ENCODE measurements around the gene FBXW8.

FBXW8 gene

DNA sequence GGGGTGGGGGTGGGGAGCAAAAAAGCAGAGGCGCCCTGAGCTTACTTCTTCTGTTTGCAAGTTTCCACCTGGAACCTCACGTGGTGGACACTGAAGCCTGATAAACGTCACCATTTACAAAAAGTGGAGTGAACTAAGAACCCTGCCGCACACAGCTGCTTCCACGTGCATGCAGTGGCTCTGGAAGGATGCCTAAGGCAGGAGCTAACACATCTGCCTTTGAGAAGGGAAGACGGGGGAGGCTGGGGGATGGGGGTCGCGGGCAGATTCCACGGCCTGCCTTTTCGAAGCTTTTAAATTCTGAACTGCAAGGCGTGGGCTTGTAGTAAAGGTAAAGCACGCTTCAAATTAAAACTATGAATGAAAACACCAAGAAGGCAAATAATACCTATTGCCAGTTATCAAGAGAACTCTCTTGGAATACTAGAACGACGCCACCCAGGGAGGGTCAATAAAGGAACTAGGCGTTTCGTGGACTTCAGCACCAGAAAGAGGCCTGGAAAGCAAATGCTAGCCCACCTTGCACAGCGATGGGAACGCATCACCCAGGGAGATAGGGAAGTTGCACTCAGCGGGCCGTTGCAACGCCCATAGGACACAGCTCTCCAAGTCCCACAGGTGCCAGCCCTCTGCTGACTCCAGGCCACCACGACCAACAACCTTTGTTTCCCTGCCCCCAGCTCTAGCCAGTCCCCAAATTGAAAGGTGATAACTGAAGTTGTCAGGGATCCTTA lies 126.7 kb downstream of the FBXW8 start:
- DNase-seq (ENCODE audit: low spot score), result no peak

DNA sequence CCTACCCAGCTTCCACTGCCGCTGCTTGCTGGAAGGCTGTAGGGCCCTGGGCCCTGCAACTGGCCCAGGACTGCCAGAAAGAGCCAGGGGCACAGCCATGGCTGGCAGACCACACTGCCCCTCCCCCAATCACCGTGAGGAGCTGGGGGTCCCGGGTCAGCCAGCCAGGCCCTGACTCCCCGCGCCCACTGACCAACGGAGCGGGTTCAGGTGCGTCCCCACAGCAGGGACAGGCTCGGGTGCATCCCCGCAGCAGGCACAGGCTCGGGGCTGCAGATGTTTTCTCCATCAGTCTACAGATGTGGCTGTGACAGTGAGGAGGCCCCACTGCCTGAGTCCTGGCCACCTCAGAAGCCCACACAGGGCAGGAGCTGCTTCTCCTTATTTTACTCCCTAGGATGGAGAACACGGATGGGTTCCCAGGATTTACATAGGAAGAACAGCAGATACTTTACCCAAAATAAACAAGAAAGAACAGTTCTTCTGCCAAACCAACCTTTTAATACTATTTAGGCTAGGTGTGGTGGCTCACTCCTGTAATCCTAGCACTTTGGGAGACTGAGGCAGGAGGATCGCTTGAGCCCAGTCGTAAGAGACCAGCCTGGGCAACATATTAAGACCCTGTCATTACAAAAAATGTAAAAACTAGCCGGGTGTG lies 127.4 kb downstream of the FBXW8 start:
- DNase-seq (ENCODE audit: low spot score), result no peak

DNA sequence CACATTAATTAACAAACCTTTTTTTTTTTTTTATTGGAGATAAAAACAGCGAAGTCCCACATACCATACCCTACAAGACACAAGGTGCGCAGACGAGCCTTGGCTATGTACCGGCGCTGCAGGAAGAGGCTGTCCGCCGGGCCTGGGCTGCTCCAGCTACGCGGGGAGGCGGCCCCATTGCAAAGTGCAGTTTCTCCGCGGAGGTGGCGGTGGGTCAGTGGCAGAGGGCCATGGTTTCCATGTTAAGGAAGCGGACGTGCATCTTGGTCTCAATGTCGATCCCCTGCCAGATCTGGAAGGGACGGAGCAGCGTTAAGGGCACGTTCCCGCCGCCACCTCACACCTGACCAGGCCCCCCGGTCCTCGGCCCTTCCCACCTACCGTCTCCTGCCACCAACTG lies 128.2 kb downstream of the FBXW8 start:
- DNase-seq (ENCODE audit: low spot score), result no peak

DNA sequence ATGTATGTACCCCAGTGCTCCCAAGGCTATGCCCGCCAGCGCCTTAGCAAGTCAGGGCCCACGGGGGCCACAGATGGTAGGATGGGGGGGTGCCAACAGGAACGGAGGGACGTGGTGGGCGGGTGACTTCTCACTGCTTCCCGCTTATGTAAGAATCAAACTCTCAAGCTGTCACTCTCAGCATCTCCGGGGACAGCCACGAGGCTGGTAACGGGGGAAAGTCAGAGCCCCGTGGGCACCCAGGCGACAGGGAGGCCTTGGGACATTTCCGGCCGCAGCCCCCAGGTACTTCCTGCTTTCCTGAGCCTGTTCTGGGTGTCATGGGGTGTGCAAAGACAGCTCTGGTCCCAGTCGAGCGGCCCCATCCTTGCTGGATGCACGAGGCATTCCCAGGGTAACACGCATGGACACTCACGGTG lies 129.2 kb downstream of the FBXW8 start:
- DNase-seq (ENCODE audit: low spot score), result no peak

DNA sequence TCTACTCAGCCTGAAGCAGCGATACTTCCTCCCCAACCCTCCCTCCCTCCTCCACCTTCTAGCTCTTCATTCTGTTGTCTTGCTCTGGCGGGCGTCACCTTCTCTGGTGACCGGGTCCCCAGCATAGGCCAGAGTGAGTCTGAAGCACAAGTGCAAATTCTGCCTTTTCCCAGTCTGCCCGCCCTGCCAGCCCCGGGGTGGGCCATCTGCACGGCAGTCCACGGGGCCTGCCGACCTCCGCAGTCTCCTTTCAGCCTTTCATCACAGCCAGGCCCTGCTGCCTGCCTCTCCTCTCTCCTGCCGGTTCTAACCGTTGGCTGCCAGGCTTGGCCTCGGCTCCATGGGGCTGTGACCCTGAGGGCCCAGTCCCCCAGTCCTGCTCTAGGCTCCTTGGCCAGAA lies 129.7 kb downstream of the FBXW8 start:
- no peak for DNase-seq (ENCODE audit: low spot score)

DNA sequence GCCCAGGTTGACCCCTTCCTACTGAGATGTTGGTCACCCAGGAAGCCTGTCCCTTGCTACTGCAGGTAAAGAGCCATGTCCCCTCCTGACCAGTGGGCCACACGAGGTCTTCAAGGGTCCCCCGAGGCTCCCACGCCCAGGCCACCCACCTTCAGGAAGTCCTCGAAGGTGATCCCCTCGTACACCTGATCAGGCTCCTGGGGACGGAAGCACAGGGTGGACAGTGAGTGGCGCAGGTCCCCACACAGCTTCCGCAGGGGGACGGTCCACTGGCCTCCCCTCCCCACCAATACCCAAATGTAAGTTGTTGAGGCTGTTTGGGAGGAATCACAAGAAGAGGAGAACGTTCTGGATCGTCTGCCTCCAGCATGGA lies 131.0 kb downstream of the FBXW8 start:
- no peak for DNase-seq (ENCODE audit: low spot score)

DNA sequence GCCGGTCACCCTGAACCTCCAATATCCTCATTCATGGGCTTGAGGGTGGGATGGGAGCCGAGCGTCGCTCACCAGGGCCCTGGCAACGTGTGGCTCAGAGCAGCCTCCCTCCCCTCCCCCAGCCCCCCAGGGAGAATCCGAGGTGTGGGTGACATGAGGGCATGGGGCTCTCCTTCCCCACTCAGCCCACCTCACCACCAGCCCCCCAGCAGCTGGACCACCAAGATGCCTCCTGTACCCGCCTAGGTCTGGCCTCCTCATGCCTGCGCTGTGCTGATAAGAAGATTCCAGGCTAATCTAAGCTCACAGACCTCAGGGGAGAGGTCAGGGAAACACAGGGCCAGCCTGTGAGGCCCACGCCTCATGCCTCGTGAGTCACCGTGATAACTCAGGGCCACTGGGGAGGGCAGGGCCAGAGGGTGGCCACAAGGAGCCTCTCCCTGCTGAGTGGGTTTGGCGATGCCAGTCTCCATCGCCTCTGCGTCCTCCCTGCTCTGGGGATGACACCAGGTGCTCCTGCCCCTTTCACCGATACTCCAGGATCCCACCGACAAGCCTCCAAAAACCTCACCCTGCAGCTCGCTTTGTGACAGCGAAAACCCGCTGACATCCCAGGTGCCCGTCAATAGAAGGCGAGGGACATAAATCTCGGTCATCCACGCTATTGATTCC lies 131.6 kb downstream of the FBXW8 start:
- no peak for DNase-seq (ENCODE audit: low spot score)

DNA sequence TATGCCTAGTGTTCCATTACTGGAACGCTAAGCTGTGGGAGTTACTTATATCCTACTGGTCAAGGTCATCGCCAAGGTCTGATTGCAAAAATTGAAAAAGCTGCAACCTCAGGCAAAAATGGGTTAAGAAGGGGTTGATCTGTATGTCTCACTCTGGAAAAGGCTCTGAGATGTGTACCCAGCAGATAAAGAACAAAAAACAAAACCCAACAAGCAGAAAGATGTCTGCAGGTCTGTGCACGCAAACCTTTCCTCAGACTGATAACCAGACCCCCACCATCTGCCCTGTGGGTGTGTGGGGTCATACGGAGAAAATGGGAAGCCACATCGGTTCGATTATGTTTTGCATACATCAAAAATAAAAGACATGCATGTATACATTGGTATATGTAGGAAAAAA lies 132.1 kb downstream of the FBXW8 start:
- no peak for DNase-seq (ENCODE audit: low spot score)

DNA sequence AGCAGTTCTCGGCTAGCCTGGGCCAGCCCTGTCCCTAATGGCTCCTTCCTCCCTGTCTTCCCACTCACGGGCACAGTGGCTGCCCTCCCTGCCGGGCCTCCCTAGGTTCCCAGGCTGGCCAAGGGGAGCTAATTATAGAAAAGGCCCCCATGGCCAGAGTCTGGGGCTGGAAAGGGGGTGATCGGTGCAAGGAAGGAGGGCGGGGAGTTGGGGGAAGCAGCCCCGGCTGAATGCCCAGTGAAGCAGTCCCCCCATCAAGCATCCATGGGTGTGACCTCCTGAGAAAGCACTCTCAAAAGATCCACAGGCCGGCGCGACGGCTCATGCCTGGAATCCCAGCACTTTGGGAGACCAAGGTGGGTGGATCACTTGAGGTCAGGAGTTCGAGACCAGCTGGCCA lies 133.6 kb downstream of the FBXW8 start:
- DNase-seq (ENCODE audit: low spot score), result no peak

DNA sequence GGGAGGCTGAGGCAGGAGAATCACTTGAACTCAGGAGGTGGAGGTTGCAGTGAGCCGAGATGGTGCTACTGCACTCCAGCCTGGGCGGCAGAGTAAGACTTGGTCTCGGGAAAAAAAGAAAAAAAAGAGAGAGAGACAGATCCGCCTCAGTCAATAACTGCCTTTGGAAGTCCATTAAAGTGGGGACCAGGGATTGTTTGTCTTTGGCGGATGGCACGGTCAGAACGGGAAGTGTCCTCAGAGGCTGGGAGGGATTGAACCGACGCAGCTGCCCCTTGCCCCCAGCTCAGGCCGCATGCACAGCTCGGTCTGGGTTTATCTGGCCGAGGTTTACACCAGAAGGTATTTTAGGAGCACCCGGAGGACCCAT lies 134.0 kb downstream of the FBXW8 start:
- no peak for DNase-seq (ENCODE audit: low spot score)

DNA sequence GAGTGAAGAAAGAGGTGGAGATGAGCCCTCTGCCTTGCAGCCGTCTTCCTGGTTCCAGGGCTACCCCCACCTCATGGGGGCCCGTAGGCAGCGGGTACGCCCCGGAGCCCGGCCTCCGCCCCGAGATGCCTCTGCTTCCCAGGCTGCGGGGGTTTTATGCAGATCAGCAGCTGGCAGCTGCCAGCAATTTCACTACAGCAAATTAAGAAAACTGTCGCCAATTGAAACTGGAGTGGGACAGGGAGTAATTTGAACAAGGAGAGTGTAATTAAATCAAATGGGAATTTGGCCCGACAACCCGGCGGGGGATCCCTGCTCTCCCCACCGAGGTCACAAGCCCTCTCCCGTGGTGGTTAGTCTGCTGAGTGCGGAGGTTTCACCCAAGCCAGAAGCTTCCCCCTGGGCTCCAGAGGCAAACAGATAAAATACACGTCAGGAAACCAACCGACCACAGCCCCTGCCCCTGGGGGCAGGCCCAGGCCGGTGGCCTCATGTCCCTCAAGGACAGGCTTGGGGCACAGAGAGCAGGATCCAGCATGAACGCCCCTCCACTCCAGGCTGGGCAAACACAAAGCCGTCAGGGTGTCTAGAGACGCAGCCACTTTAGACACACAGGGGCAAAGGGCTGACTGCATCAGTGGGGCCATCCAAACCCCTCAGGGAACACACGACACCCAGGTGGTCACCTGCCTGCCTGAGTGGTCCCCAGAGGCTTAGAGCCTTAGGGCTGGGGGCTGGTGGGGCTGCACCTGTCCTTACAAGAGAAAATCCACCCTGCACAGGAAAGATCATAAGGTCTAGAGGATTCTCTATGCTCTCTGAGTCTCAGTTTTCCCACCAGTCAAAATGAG lies 134.6 kb downstream of the FBXW8 start:
- peak; percentile 19 for DNase-seq (ENCODE audit: low spot score)

DNA sequence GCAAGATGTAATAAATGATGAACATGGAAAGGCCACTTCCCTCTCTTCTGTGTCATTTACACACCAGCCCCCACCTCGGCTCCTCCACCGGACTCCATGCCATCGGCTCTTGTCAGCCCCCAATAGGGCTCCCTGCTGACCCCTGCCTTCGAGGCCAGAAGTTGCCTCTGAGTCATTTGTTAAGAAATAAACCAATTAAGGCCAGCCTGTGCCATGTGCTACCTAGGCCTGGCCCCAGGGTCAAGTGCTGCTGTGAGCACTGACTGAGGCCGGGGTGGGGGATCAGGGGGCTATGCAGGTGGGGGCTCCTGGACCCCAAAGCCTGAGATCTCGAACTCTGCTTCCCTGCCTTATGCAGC lies 135.2 kb downstream of the FBXW8 start:
- no peak for DNase-seq (ENCODE audit: low spot score)

DNA sequence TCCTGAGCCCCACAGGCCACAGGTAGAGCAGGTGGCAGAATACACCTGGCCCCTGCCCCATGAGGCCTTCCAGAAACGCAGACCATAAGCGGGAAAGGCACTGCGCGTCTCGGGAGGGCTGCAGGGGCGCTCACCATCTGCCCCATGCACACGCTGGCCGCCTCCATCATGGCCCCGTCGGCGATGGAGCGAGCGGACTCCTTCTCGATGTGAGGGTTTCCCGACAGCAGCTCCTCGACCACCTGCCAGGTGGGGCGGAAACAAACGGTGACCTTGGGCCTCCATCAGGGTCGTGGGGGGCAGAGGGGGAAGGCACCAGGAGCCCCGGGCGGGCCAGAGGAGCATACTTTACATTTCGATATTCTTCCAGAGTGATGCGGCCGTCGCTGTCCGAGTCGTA lies 135.7 kb downstream of the FBXW8 start:
- no peak for DNase-seq (ENCODE audit: low spot score)

DNA sequence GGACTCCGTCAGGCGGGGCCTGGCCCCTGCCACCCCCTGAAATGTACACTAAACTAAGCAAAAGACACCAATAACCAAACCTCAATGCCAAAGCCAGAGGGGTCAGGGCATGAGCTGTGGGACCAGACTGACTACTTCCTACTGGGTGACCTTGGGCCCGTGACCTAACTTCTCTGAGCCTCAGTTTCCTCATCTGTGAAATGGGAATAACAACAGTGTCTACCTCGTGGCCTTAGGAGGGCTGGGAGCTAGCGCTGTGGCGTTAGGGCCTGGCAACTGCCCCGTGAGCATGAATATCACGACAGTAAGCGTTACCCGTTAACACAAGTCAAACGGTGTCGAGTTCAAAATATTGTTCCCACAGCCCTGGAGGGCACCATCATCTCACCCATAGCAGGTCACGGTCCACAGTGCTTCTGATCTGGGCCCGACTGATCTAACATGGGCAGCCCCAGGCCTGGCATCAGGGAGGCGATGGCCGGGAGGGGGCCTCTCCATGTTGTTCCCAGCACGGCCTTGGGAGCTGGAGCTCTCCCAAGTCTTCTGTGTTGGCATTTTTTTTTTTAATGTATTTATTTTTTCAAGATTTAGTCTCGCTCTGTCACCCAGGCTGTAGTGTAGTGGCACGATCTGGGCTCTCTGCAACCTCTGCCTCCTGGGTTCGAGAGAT lies 136.2 kb downstream of the FBXW8 start:
- DNase-seq (ENCODE audit: low spot score), result no peak

DNA sequence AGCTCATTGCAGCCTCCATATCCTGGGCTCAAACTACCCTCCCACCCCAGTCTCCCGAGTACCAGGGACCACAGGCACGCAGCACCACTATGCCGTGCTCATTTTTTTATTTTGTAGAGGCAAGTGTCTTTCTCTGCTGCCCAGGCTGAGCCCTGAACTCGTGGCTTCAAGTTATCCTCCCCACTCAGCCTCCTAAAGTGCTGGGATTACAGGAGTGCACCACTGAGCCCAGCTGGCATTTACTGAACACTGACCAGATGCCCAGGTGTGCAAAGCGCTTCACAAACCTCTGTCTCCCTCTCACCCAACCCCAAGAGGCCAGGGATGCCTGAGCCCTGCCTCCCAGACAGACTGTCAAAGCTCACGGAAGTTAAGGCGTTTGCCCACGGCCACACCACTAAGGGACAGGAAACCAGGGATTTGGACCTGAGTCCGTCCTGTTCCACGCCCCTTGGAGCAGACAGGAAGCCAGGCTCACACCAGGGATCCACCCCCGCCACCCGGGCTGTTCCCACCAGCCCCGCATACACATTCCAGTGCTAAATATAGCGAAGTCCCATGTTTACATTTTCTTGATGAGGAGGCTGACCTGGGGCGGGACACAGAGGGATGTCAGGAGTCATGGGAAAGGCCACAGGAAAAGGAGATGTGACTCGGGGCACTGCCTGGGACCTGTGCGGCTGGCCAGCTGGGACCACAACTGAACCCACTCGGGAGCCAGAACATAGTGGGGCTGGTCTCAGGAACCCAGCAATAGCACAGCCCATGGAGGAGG lies 137.2 kb downstream of the FBXW8 start:
- DNase-seq (ENCODE audit: low spot score), result no peak

DNA sequence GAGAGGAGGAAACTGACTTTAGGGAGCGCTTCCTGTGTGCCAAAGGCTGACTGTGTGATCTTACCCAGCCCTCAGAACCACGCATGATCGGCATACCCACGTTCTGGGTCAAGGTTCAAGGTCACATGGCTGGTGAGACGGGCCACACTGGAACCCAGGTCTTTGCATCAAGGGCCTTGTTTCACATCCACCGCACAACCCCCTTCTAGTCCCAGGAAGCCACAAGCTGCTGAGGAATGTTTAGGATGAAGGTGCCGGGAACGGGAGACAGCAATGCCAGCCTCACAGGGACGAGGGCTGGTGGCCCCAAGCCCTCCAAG lies 137.8 kb downstream of the FBXW8 start:
- no peak for DNase-seq (ENCODE audit: low spot score)

DNA sequence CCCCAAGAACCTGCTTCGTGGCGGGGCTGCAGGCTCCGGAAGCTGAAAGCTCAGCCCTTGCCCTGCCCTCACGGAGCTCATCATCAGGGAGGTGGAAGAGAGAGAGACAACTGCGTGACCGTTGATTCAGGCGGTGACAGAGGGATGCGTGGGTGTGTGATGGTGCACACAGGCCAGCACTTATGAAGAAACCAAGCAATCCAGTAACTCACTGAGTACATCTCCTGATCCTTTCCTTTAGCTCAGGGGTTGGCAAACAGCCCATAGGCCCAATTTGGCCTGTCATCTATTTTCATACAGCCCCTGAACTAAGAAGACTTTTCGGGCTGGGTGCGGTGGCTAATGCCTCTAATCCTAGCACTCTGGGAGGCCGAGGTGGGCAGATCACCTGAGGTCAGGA lies 138.5 kb downstream of the FBXW8 start:
- DNase-seq (ENCODE audit: low spot score), result no peak

DNA sequence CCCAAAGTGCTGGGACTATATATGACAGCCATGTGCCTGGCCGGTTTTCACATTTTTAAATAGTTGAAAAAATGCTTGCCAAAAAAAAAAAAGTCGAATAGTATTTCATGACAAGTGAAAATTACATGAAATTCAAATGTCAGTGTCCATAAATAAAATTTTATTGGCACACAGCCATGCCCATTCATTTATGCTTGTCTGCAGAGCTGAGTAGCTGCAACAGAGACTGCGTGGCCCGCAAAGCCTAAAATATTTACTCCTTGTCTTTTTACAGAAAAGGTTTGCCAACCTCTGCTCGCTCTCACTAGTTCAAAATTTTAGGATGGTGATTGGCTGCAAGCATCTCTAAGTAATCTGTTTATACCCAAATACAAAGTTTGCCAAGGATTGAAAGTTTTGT lies 139.3 kb downstream of the FBXW8 start:
- DNase-seq (ENCODE audit: low spot score), result no peak

DNA sequence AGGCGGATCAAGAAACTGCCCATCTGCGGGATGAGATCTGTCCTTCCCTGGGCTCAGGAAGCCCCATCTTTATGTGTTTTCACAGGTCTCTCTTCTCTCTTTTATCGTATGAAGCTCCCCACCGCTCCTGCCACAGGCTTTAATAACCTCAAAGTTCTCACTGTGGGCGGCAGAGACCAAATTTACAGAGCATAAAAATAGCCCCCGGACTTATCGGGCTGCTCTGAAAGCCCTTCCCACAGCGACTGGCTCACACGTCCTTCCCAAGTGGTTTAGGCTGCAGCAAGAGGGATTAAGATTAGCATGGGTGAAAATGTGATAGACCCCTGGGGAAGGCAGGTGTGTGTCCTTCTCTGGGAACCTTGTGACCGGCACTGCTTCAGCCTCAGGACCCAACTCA lies 140.6 kb downstream of the FBXW8 start:
- no peak for DNase-seq (ENCODE audit: low spot score)

DNA sequence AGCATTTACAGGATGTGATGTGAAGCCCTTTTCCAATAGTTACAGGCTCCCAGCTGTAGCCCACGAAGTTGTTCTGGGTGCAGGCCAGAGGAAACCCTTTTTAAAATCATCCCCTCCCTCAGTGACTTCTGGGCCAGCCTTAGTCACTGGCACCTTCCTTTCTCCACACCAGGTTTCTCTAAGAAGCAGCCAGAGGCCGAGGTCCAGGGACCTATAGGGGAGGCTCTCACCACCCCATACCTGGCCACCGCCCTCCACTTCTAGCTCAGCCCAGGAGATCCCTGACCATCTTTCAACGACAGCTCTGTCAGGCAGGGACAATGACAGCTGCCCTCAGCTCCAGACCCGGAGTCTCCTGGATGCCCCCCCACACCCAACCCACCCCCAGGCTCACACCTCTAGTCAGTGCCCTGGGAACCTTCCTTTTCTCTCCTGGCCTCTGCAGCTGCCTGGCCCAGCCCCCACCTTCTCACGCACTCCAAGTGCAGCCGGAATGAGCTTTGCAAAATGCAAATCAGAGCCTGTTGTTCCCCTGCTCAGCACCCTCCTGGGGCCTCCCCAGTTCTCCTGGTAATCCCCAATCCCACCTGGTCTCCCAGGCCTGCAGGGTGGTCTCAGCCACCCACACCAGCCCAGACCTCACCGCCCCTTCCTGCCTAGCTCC lies 141.8 kb downstream of the FBXW8 start:
- no peak for DNase-seq (ENCODE audit: low spot score)

DNA sequence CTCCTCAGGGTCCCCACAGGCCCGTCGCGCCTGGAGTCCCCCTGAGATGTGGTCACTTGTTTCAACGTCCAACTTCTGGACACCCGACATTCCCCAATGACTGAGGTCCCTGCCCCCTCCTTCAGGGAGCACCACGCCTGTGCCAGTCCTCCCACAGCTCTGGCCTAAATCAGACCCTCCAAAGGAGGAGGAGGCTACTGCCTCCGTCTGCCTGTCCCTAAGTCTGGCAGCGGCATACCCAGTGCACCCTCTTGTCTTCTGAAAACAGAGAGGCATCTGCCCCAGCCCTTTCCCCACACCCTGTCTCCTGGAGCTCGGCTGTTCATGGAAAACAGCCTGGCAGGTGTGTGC lies 142.3 kb downstream of the FBXW8 start:
- DNase-seq (ENCODE audit: low spot score), result no peak
